Muscle of arm (tissue), 12 donors: Measurements from ENCODE around the gene SLC26A11. TPM values are rescaled to one million over a fixed set of nuclear protein-coding genes. Genes with fewer than 3 reads are reported as not detected.
"Not testable (repeated sequence)": the region's sequence is repeated elsewhere in the genome, so short reads cannot be mapped to it uniquely, and the experiment has no call there.

Experiments
- DNase-seq: peaks from one replicate; pipeline ENCODE4 v3.0.0-alpha.2; 2013
- polyA plus RNA-seq, 12 donors: library from polyadenylated mRNA; unstranded; fragments of 120-200 nt; gene quantifications; one replicate each; pipeline ENCODE4 v1.2.1, GENCODE V29; 2013; ENCODE audit not compliant: insufficient read length in 12 of 12

The SLC26A11 gene
- polyA plus RNA-seq, 12 donors: 6.3 to 16.7 (median 8.8) TPM; not detected in 1

DNA sequence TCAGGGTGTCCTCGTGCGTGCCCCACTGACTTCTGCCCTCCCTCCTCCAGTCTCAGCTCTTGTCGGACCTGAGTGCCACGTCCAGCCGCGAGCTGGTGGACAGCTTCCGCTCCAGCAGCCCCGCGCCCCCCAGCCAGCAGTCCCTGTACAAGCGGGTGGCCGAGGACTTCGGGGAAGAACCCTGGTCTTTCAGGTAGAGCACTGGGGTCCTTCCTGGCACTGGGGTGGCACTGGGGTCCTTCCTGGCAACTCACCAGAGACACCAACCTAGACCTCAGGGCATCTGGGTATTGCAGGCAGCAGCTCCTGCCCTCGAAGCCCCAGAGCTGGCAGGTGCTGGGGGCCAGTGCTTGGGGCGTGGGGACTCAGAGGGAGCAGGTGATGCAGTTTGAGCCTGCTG is 25.1 kb upstream of the SLC26A11 start:
- no peak for DNase-seq

GRCh38 chr17:80195671-80196529 is 24.3 kb upstream of the SLC26A11 start:
- no peak for DNase-seq

GRCh38 chr17:80196652-80197051 is 23.6 kb upstream of the SLC26A11 start:
- DNase-seq: no peak

DNA sequence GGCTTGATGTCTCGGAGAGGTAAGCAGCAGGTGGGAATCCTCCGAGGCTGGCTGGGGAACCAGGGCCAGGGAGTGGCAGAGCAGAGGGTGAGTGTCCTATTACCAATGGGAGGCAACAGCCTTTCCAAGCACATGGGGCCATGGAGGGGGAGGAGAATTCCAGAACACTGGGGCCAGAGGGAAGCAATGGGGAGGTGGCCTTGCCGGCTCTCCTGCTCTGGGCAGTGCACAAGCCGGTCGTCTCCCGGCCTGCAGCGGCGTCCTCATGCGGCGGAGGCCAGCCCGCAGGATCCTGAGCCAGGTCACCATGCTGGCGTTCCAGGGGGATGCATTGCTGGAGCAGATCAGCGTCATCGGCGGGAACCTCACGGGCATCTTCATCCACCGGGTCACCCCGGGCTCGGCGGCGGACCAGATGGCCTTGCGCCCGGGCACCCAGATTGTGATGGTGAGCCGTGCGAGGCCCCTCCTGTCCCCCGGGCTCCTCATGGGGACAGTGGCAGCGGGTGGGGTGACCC is 22.0 kb upstream of the SLC26A11 start:
- DNase-seq: no peak

DNA sequence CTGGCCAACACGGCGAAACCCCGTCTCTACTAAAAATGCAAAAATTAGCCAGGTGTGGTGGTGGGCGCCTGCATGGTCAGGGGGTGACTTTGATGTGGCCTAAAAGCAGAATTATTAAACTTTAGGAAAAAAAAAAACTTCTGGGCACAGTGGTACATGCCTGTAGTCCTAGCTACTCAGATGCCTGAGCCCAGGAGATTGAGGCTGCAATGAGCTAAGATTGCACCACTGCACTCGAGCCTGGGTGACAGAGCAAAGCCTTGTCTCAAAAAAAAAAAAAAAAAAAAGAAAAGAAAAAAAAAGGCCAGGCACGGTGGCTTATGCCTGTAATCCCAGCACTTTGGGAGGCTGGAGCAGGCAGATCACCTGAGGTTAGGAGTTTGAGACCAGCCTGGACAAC is 20.9 kb upstream of the SLC26A11 start:
- not testable (repeated sequence) for DNase-seq

DNA sequence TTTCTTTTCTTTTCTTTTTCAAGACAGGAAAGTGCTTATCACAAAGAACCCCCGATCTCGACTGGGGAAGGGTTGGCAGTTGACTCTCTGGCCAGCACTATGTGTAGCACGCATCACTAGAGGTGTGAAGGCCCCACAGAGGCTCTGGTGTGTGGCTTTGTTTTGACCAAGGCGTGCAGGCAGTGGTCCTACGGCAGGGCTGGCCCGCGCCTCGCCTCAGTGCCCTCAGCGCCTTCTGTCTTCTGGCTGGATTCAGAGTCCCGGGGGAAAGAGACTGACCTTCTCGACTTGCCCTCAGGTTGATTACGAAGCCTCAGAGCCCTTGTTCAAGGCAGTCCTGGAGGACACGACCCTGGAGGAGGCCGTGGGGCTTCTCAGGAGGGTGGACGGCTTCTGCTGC is 18.8 kb upstream of the SLC26A11 start:
- no peak for DNase-seq

- DNase-seq: no peak
These were observed 18.0 kb upstream of the SLC26A11 start for GRCh38 chr17:80202197-80202596.

DNA sequence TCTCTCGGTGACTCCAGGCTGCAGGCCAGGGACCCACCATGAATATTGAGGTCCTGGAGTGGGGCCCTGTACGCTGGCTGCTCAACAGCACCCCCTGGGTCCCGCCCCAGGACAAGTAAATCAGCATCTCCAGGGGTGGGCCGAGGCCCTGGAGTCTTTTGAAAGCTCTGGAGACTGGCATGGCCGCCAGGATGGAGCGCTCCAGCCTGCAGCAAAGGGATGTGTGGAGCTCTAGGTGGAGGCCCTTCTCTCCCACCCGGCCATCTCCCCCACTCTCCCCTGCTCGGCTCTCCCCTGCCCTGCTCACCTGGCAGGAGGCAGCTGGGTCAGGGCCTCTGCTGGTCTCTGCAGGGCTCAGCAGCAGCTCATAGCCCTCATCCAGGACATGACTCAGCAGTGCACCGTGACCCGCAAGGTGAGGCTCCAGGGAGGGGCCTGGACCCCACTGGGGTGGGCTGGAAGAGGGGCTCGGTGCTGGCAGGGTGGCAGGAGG is 16.7 kb upstream of the SLC26A11 start:
- no peak for DNase-seq

- DNase-seq: no peak
These were observed 15.4 kb upstream of the SLC26A11 start for GRCh38 chr17:80204626-80205468.

GRCh38 chr17:80205811-80206210 is 14.4 kb upstream of the SLC26A11 start:
- DNase-seq: no peak

- DNase-seq: no peak
These were observed 12.2 kb upstream of the SLC26A11 start for GRCh38 chr17:80208050-80208449.

- no peak for DNase-seq
These were observed 10.5 kb upstream of the SLC26A11 start for GRCh38 chr17:80209765-80210164.

DNA sequence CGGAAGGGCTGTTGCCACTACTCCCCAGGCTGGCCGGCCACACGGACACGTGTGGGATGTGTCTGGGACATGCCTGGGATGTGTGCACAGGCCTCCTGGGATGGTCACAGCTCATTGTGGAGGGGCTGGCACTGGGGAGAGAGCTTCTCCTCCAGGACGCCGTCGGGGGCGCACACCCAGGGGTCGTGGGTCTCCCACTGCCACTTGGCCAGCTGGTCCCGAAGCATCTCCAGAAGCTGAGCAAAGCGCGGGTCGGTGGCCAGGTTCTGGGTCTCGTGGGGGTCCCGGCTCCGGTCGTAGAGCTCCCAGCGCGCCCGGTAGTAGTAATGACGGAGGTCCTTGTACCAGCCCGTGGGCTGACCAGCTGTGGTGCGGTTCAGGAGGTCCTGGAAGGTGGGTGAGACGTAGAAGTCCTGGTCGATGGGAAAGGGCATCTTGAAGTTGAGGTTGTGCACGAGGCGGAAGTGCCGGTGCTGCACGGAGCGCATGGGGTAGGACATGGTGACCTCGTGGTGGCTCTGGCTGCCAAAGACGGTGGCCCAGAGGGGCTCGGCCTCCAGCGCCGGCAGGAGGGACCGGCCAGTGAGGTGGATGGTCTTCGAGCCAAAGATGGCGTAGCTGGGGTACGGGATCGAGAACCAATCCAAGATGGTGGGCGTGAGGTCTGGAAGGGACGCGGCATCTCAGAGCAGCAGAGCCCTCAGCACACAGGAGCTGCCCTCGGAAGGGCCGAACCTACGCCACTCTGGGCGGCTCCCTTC is 9.7 kb upstream of the SLC26A11 start:
- no peak for DNase-seq

- DNase-seq: no peak
These were observed 8.1 kb upstream of the SLC26A11 start for GRCh38 chr17:80212109-80212508.

GRCh38 chr17:80212511-80212910 is 7.7 kb upstream of the SLC26A11 start:
- DNase-seq: no peak

DNA sequence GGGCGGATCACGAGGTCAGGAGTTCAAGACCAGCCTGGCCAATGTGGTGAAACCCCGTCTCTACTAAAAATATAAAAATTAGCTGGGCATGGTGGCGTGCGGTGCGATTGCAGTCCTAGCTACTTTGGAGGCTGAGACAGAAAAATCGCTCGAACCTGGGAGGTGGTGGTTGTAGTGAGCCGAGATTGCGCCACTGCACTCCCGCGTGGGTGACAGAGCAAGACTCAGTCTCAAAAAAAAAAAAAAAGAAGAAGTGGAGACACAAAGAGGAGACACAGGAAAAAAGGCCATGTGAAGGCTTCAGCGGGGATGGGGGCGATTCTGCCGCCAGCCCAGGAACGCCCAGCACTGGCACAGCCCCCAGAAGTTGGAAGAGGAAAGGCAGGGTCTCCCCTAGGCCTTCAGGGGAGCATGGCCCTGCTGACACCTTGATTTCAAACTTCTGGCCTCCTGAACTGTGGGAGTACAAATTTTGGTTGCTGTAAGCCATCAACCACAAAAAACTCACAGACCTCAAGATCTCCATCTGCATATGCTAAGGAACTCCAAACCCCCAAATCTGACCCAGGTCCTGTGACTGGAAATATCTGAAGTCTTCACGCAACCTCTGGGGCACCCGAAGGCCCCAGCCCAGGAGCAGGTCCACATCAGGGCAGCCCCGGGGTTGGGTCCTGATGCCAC is 7.1 kb upstream of the SLC26A11 start:
- DNase-seq: no peak

DNA sequence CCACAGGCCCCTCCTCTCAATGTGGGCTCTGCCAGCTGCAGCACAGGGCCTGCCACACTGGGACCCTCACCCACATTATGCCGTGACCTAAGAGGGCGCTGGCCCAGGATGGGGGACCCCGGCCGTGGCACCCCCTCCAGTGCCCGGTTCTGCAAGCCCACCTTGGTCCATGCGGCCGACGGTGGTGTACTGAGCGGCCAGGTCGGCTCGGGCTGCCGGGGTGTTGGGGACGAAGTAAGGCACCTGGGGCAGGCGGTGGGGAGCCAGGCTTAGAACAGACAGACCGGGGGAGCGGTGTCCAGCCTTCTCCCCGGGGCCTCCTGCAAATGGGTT is 6.6 kb upstream of the SLC26A11 start:
- DNase-seq: no peak

GRCh38 chr17:80214012-80214877 is 6.0 kb upstream of the SLC26A11 start:
- no peak for DNase-seq

- no peak for DNase-seq
These were observed 5.4 kb upstream of the SLC26A11 start for GRCh38 chr17:80214878-80215210.
